Sigmoid colon (tissue), 7 donors: ENCODE data around the gene CD27. TPM values are rescaled to one million over a fixed set of nuclear protein-coding genes. Genes with fewer than 3 reads are reported as not detected.
"Not testable (repeated sequence)": the region's sequence is repeated elsewhere in the genome, so short reads cannot be mapped to it uniquely, and the experiment has no call there.

Experiments used
- DNase-seq: peaks from one replicate; pipeline ENCODE4 v3.0.0-alpha.2; 2019
- H3K27ac ChIP-seq, 4 donors: fragments of 200-600 bp; sonication (generic); one replicate each; pipeline ENCODE4 v1.5.1; 2016 to 2019; ENCODE audit warnings: mild to moderate bottlenecking in 1 of 4
- H3K27me3 ChIP-seq, 3 donors: fragments of 200-600 bp; sonication (generic); one replicate each; pipeline ENCODE4 v1.5.1; 2019; ENCODE audit warnings: mild to moderate bottlenecking in 1 of 3
- H3K36me3 ChIP-seq, 4 donors: fragments of 200-600 bp; sonication (generic); one replicate each; pipeline ENCODE4 v1.5.1; 2016 to 2019
- H3K4me1 ChIP-seq, 4 donors: fragments of 200-600 bp; sonication (generic); one replicate each; pipeline ENCODE4 v1.5.1; 2017 to 2019
- H3K4me3 ChIP-seq, 4 donors: fragments of 200-600 bp; sonication (generic); one replicate each; pipeline ENCODE4 v1.5.1; 2017 to 2019; ENCODE audit warnings: mild to moderate bottlenecking in 2 of 4, moderate library complexity in 1 of 4
- H3K9me3 ChIP-seq, 4 donors: fragments of 200-600 bp in 3 of 4; sonication (generic) in 3 of 4; one replicate each; pipeline versions ENCODE4 v1.5.1 to v1.6.1; 2013 to 2019
- CTCF ChIP-seq, 4 experiments: fragments of 450-650 bp in 3 of 4; fragments of 200-600 bp in 1 of 4; IDR thresholded peaks; one replicate each; pipeline ENCODE4 v1.5.1; 2016 to 2019; ENCODE audit warnings: antibody characterized with exemption in 4 of 4, mild to moderate bottlenecking in 3 of 4, moderate library complexity in 2 of 4
- EP300 ChIP-seq, 4 donors: sonication (generic); formaldehyde crosslinking; IDR thresholded peaks; one replicate each; pipeline ENCODE4 v1.6.1; 2017; ENCODE audit warnings: antibody characterized with exemption in 4 of 4
- POLR2A ChIP-seq, 2 donors: fragments of 450-650 bp; IDR thresholded peaks; one replicate each; pipeline ENCODE4 v1.6.1; 2016; ENCODE audit warnings: antibody characterized with exemption in 2 of 2, mild to moderate bottlenecking in 2 of 2, moderate library complexity in 2 of 2
- POLR2AphosphoS5 ChIP-seq, 4 donors: sonication (generic); formaldehyde crosslinking; IDR thresholded peaks; one replicate each; pipeline ENCODE4 v1.6.1; 2017; ENCODE audit warnings: antibody characterized with exemption in 4 of 4
- WGBS, 2 donors: extraction: QIAGEN DNeasy Blood & Tissue Kit; methylation state at CpG; one replicate each; pipeline ENCODE4 v1.1.7; 2013; 5-methylcytosine and 5-hydroxymethylcytosine counted together
- intact Hi-C: fragments of 100-400 bp; cut with DNase I; formaldehyde crosslinking; loops from one replicate; pipeline ENCODE4 v1.15.1; 2023
- polyA plus RNA-seq, 3 donors: library from polyadenylated mRNA; stranded (reverse); fragments of 200-250 nt; gene quantifications; one replicate each; pipeline ENCODE4 v1.2.3, GENCODE V29; 2013
- total RNA-seq, 4 donors: library from RNA; depleted of rRNA; stranded (reverse); fragments of >200 nt; gene quantifications; one replicate each; pipeline ENCODE4 v1.1.0, GENCODE V29; 2016
- donor health status: healthy with polysubstance abuse.
- donor health status: Bipolar disorder and iron deficiency.
- donor health status: healthy.

The CD27 gene
- total and polyA plus RNA-seq, 7 donors: 0.60 to 29.0 (median 1.6) TPM; not detected in 3

GRCh38 chr12:6476489-6476888 is 31.7 kb downstream of the CD27 start:
- no peaks in the 10 kb centered on the region for H3K9me3 ChIP-seq
- 71 to 82% methylated on average over 3 of the region's 3 CpGs for whole genome bisulfite sequencing, 2 donors
- peak in 2 of 4 donors; percentile 38 to 48 for TF ChIP-seq POLR2AphosphoS5 (IDR thresholded peaks at IDR 0.05)
- TF ChIP-seq POLR2A (IDR thresholded peaks at IDR 0.05): no peak
- intact Hi-C loops: no loop called here
- peak overlapping the region; percentile 29 to 81 (median 68) for H3K27ac ChIP-seq
- H3K36me3 ChIP-seq: no peaks in the 10 kb centered on the region
- no peaks in the 10 kb centered on the region for H3K27me3 ChIP-seq
- no peak for DNase-seq
- no peak overlapping the region for H3K4me3 ChIP-seq
- peaks cover 0 to 27% (median 8%) of the 10 kb centered on the region in 4 donors for H3K4me1 ChIP-seq

DNA sequence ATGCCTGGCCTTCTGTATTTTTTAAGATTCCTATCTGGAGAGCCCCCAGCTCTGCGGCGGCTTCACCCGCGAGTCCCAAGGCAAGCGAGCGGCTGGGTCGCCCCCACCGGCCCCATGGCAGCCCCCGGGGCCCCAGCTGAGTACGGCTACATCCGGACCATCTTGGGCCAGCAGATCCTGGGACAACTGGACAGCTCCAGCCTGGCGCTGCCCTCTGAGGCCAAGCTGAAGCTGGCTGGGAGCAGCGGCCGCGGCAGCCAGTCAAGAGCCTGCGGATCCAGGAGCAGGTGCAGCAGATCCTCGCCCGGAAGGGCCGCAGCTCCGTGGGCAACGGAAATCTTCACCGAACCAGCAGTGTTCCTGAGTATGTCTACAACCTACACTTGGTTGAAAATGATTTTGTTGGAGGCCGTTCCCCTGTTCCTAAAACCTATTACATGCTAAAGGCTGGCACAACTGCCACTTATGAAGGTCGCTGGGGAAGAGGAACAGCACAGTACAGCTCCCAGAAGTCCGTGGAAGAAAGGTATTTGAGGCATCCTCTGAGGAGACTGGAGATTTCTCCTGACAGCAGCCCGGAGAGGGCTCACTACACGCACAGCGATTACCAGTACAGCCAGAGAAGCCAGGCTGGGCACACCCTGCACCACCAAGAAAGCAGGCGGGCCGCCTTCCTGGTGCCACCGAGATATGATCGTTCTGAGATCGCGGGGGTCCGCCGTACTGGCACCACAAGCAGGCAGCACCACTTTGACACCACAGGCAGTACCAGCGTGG is 33.0 kb downstream of the CD27 start:
- 95 to 96% methylated on average over 37 of the region's 37 CpGs for WGBS, 2 donors

GRCh38 chr12:6478416-6478815 is 33.7 kb downstream of the CD27 start:
- Histone ChIP-seq H3K27me3 (no peaks in the 10 kb centered on the region), H3K9me3 (no peaks in the 10 kb centered on the region), H3K4me3 (no peak overlapping the region), H3K36me3 (no peaks in the 10 kb centered on the region), H3K4me1 (peaks cover 0 to 27% (median 8%) of the 10 kb centered on the region in 4 donors), H3K27ac (peak overlapping the region in 2 of 4 donors; percentile 43 to 71)
- intact Hi-C loops: no loop called here
- TF ChIP-seq EP300 (IDR thresholded peaks at IDR 0.05): no peak
- no peak for TF ChIP-seq POLR2AphosphoS5 (IDR thresholded peaks at IDR 0.05)
- 91 to 95% methylated on average over 20 of the region's 20 CpGs for WGBS, 2 donors
- DNase-seq: no peak

More for the DNA sequence above, 33.0 kb downstream of the CD27 start:
- DNase-seq, H3K36me3 ChIP-seq, H3K4me3 ChIP-seq, intact Hi-C loops, H3K9me3 ChIP-seq, H3K27me3 ChIP-seq: not testable (repeated sequence)
- Histone ChIP-seq H3K27ac (peak overlapping the region in 3 of 4 donors; percentile 65 to 81 (median 71)), H3K4me1 (peaks cover 0 to 27% (median 8%) of the 10 kb centered on the region in 4 donors)

GRCh38 chr12:6488240-6488639 is 43.5 kb downstream of the CD27 start:
- no peak for DNase-seq
- H3K27ac ChIP-seq: no peak overlapping the region
- no peaks in the 10 kb centered on the region for H3K27me3 ChIP-seq
- H3K36me3 ChIP-seq: peaks cover 0 to 10% (median 0%) of the 10 kb centered on the region in 4 donors
- H3K9me3 ChIP-seq: no peaks in the 10 kb centered on the region
- H3K4me3 ChIP-seq: no peak overlapping the region
- WGBS, 2 donors: 93 to 97% methylated on average over 1 of the region's 1 CpG
- peaks cover 0 to 12% (median 5%) of the 10 kb centered on the region in 4 donors for H3K4me1 ChIP-seq
- no peak for TF ChIP-seq CTCF (IDR thresholded peaks at IDR 0.05)
- intact Hi-C loops: no loop called here

DNA sequence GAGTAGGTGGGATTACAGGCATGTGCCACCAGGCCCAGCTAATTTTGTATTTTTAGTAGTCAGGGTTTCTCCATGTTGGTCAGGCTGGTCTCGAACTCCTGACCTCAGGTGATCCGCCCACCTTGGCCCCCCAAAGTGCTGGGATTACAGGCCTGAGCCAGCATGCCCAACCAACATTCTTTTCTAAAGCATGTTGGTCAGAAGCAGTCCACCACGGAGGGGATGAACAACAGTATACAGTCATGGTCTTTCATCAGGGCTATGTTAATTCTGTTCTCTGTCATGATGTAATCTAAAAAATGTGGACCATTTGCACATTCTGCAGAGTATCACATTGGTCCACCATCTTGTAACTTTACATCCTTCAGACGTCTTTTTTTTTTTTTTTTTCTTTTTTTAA is 44.7 kb downstream of the CD27 start:
- H3K36me3 ChIP-seq: peaks cover 0 to 10% (median 0%) of the 10 kb centered on the region in 4 donors
- intact Hi-C loops: no loop called here
- no peaks in the 10 kb centered on the region for H3K9me3 ChIP-seq
- H3K4me1 ChIP-seq: peaks cover 0 to 15% (median 9%) of the 10 kb centered on the region in 4 donors
- H3K27me3 ChIP-seq: no peaks in the 10 kb centered on the region
- no peak overlapping the region for H3K4me3 ChIP-seq
- DNase-seq: no peak
- TF ChIP-seq POLR2A (IDR thresholded peaks at IDR 0.05) (no peak), CTCF (IDR thresholded peaks at IDR 0.05) (no peak), EP300 (IDR thresholded peaks at IDR 0.05) (no peak), POLR2AphosphoS5 (IDR thresholded peaks at IDR 0.05) (no peak)
- H3K27ac ChIP-seq: no peak overlapping the region
- 71 to 79% methylated on average over 4 of the region's 4 CpGs for WGBS, 2 donors

DNA sequence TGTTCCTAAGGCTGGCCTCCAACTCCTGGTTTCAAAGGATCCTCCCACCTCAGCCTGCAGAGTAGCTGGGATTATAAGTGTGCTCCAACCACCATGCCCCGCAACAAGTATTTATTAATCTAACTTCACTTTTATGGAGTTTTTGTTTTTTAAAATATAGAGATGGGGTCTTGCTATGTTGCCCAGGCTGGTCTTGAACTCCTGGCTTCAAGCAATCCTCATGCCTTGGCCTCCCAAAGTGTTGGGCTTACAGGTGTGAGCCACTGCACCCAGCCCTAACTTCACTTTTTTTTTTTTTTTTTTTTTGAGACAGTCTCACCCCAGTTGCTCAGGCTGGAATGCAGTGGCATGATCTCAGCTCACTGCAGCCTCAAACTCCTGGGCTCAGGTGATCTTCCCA is 45.9 kb downstream of the CD27 start:
- intact Hi-C loops: loop anchor here (5.0 kb wide), 1 partner anchor 62 kb away; no protein-coding TSS in a partner anchor
- H3K4me3 ChIP-seq, H3K9me3 ChIP-seq, H3K27me3 ChIP-seq, DNase-seq, H3K27ac ChIP-seq: not testable (repeated sequence)
- 98 to 100% methylated on average over 1 of the region's 1 CpG for WGBS, 2 donors
- peaks cover 0 to 27% (median 20%) of the 10 kb centered on the region in 4 donors for H3K4me1 ChIP-seq
- H3K36me3 ChIP-seq: peaks cover 0 to 10% (median 0%) of the 10 kb centered on the region in 4 donors
